ENCODE results near the gene SLC35F2.

The SLC35F2 gene

DNA sequence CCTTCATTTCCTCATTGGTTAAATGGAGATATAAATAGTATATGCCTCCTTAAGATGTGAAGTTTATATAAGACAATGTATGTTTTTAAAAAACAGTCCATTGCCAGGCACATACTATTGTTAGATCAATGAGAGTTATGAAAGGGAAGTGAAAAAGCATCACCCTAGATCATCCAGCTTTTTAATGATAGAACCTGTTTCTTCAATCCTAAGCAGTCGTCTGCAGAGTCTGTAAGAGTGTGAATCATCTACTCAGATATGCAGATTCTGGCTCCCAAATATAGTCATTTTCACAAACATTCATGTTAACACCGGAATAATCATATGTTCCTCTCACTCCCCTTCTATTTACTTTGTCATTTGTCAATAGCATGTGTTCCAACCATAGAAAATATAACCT is 81.5 kb downstream of the SLC35F2 start:
- Histone ChIP-seq H3K9me3 (ENCODE audit: control insufficient read depth, low read length) (peaks cover 2% of the 10 kb centered on the region), H3K27ac (ENCODE audit: low read length, poor library complexity, severe bottlenecking) (no peak overlapping the region), H3K4me3 (ENCODE audit: insufficient read depth in 1 of 2, low read depth in 1 of 2, low read length in 2 of 2) (no peak overlapping the region), H2BK15ac (ENCODE audit: low read depth, poor library complexity, severe bottlenecking) (no peak overlapping the region), H2BK12ac (ENCODE audit: low read length in 2 of 2) (no peak overlapping the region), H3K36me3 (ENCODE audit: control insufficient read depth in 1 of 2, insufficient read depth in 2 of 2, low read depth in 1 of 2, low read length in 2 of 2) (no peaks in the 10 kb centered on the region), H3K4ac (ENCODE audit: low read depth in 1 of 2, low read length in 2 of 2) (no peak overlapping the region), H3K79me1 (replicated peaks; ENCODE audit: low read length, poor library complexity, severe bottlenecking) (no peaks in the 10 kb centered on the region), H3K4me2 (ENCODE audit: low read length, poor library complexity, severe bottlenecking) (no peak overlapping the region), H2BK120ac (ENCODE audit: low read depth, low read length) (no peak overlapping the region), H2AK5ac (ENCODE audit: low read length, severe bottlenecking) (no peak overlapping the region), H3K18ac (ENCODE audit: low read depth in 1 of 2, low read length in 2 of 2) (no peak overlapping the region), H3K14ac (ENCODE audit: low read length in 2 of 2) (no peak overlapping the region), H3K27me3 (ENCODE audit: control insufficient read depth in 1 of 2, insufficient read depth in 1 of 2, low read length in 2 of 2) (peaks cover 0 to 6% of the 10 kb centered on the region in 2 experiments), H3K9ac (ENCODE audit: low read length) (no peak overlapping the region), H2BK5ac (ENCODE audit: low read depth, low read length, poor library complexity, severe bottlenecking) (no peak overlapping the region), H4K8ac (ENCODE audit: low read length) (no peak overlapping the region), H3K4me1 (ENCODE audit: control insufficient read depth, insufficient read depth, low read depth, low read length) (no peaks in the 10 kb centered on the region), H2AFZ (ENCODE audit: low read depth, low read length) (no peak overlapping the region), H4K91ac (ENCODE audit: low read length) (no peak overlapping the region), H3K23ac (ENCODE audit: low read length in 2 of 2) (no peak overlapping the region)
- no peak for DNase-seq
- 92% methylated on average over 2 of the region's 2 CpGs for WGBS

DNA sequence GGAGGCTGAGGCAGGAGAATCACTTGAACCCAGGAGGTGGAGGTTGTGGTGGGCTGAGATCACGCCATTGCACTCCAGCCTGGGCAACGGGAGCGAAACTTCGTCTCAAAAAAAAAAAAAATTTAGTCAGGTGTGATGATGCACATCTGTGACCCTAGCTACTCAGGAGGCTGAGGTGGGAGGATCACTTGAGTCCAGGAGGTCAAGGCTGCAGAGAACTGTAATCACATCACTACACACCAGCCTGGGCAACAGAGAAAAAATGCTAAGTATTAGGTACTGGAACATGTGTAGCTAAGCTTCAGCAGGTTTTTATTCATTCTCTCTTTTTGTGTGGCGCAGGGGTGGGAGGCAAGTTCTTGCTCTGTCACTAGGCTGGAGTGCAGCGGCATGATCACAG is 82.5 kb downstream of the SLC35F2 start:
- H3K23ac ChIP-seq (ENCODE audit: low read length in 2 of 2), result no peak overlapping the region

DNA sequence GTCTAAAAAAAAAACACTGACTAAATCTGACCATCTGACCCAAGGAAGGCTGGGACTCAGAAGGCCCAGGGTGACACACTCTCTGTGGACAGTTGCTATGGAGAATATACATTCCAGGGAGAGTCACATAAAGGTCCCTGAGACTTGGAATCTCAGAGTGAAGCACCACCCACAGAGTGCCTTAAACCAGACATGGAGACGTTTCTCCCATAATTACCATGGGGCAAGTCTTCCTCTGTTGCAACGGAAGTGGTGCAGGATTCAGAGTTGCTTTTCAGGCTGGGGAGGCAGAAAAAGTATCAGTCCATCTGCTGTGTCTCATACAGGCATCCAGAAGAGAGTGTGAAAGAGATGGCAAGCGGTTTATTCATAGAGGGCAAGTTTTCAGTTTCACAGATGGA is 88.0 kb downstream of the SLC35F2 start:
- Histone ChIP-seq H2AK5ac (ENCODE audit: low read length, severe bottlenecking) (no peak overlapping the region), H3K4me1 (ENCODE audit: control insufficient read depth, insufficient read depth, low read depth, low read length) (no peaks in the 10 kb centered on the region), H3K27ac (ENCODE audit: low read length, poor library complexity, severe bottlenecking) (no peak overlapping the region), H3K4ac (ENCODE audit: low read depth in 1 of 2, low read length in 2 of 2) (no peak overlapping the region), H2BK15ac (ENCODE audit: low read depth, poor library complexity, severe bottlenecking) (no peak overlapping the region), H2AFZ (ENCODE audit: low read depth, low read length) (no peak overlapping the region), H4K8ac (ENCODE audit: low read length) (no peak overlapping the region), H3K27me3 (ENCODE audit: control insufficient read depth in 1 of 2, insufficient read depth in 1 of 2, low read length in 2 of 2) (peaks cover 0 to 9% of the 10 kb centered on the region in 2 experiments), H3K14ac (ENCODE audit: low read length in 2 of 2) (no peak overlapping the region), H2BK5ac (ENCODE audit: low read depth, low read length, poor library complexity, severe bottlenecking) (no peak overlapping the region), H3K18ac (ENCODE audit: low read depth in 1 of 2, low read length in 2 of 2) (no peak overlapping the region), H3K36me3 (ENCODE audit: control insufficient read depth in 1 of 2, insufficient read depth in 2 of 2, low read depth in 1 of 2, low read length in 2 of 2) (no peaks in the 10 kb centered on the region), H3K4me2 (ENCODE audit: low read length, poor library complexity, severe bottlenecking) (no peak overlapping the region), H4K91ac (ENCODE audit: low read length) (no peak overlapping the region), H3K79me1 (replicated peaks; ENCODE audit: low read length, poor library complexity, severe bottlenecking) (no peaks in the 10 kb centered on the region), H2BK12ac (ENCODE audit: low read length in 2 of 2) (no peak overlapping the region), H3K23ac (ENCODE audit: low read length in 2 of 2) (no peak overlapping the region), H3K9me3 (ENCODE audit: control insufficient read depth, low read length) (no peaks in the 10 kb centered on the region), H3K4me3 (ENCODE audit: insufficient read depth in 1 of 2, low read depth in 1 of 2, low read length in 2 of 2) (no peak overlapping the region), H2BK120ac (ENCODE audit: low read depth, low read length) (no peak overlapping the region), H3K9ac (ENCODE audit: low read length) (peak overlapping the region; percentile 77)
- peak; percentile 80 for DNase-seq
- WGBS, result 57% methylated on average over 3 of the region's 3 CpGs

More for the DNA sequence above, 82.5 kb downstream of the SLC35F2 start:
- Histone ChIP-seq H3K9ac (ENCODE audit: low read length) (no peak overlapping the region), H2AFZ (ENCODE audit: low read depth, low read length) (no peak overlapping the region), H3K27ac (ENCODE audit: low read length, poor library complexity, severe bottlenecking) (no peak overlapping the region), H3K18ac (ENCODE audit: low read depth in 1 of 2, low read length in 2 of 2) (no peak overlapping the region), H4K91ac (ENCODE audit: low read length) (no peak overlapping the region), H3K4me1 (ENCODE audit: control insufficient read depth, insufficient read depth, low read depth, low read length) (no peaks in the 10 kb centered on the region), H3K79me1 (replicated peaks; ENCODE audit: low read length, poor library complexity, severe bottlenecking) (no peaks in the 10 kb centered on the region), H3K36me3 (ENCODE audit: control insufficient read depth in 1 of 2, insufficient read depth in 2 of 2, low read depth in 1 of 2, low read length in 2 of 2) (no peaks in the 10 kb centered on the region), H3K9me3 (ENCODE audit: control insufficient read depth, low read length) (peaks cover 2% of the 10 kb centered on the region), H2AK5ac (ENCODE audit: low read length, severe bottlenecking) (no peak overlapping the region), H2BK5ac (ENCODE audit: low read depth, low read length, poor library complexity, severe bottlenecking) (no peak overlapping the region), H2BK15ac (ENCODE audit: low read depth, poor library complexity, severe bottlenecking) (no peak overlapping the region), H2BK120ac (ENCODE audit: low read depth, low read length) (no peak overlapping the region), H3K4me2 (ENCODE audit: low read length, poor library complexity, severe bottlenecking) (no peak overlapping the region), H3K4me3 (ENCODE audit: insufficient read depth in 1 of 2, low read depth in 1 of 2, low read length in 2 of 2) (no peak overlapping the region), H3K14ac (ENCODE audit: low read length in 2 of 2) (no peak overlapping the region), H3K4ac (ENCODE audit: low read depth in 1 of 2, low read length in 2 of 2) (no peak overlapping the region), H2BK12ac (ENCODE audit: low read length in 2 of 2) (no peak overlapping the region), H4K8ac (ENCODE audit: low read length) (no peak overlapping the region), H3K27me3 (ENCODE audit: control insufficient read depth in 1 of 2, insufficient read depth in 1 of 2, low read length in 2 of 2) (peaks cover 0 to 6% of the 10 kb centered on the region in 2 experiments)
- DNase-seq, result no peak
- WGBS, result 89% methylated on average over 6 of the region's 6 CpGs

DNA sequence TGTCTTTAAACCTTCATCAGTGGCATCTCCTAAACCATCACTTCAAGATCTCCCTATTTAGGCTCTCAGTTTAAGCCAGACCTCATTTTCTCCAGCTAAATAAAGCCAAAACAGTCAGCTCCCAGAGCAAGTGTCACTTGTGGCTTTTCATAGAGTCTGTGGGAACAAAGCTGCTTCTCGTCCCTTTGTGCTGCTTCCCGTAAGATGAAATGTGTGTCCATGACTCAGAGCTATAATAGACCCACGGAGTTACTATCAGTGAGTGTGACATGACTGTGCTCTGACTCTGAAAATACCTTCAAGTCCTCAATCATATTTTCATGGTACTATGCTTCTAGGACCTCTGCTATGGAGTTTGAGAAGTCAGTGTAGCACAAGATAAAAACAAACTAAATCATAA is 89.4 kb downstream of the SLC35F2 start:
- peak; percentile 77 for DNase-seq
- Histone ChIP-seq H4K91ac (ENCODE audit: low read length) (no peak overlapping the region), H2AK5ac (ENCODE audit: low read length, severe bottlenecking) (no peak overlapping the region), H3K18ac (ENCODE audit: low read depth in 1 of 2, low read length in 2 of 2) (no peak overlapping the region), H3K4me1 (ENCODE audit: control insufficient read depth, insufficient read depth, low read depth, low read length) (no peaks in the 10 kb centered on the region), H3K4ac (ENCODE audit: low read depth in 1 of 2, low read length in 2 of 2) (no peak overlapping the region), H3K27me3 (ENCODE audit: control insufficient read depth in 1 of 2, insufficient read depth in 1 of 2, low read length in 2 of 2) (peaks cover 0 to 9% of the 10 kb centered on the region in 2 experiments), H3K36me3 (ENCODE audit: control insufficient read depth in 1 of 2, insufficient read depth in 2 of 2, low read depth in 1 of 2, low read length in 2 of 2) (no peaks in the 10 kb centered on the region), H3K4me2 (ENCODE audit: low read length, poor library complexity, severe bottlenecking) (no peak overlapping the region), H2BK12ac (ENCODE audit: low read length in 2 of 2) (no peak overlapping the region), H4K8ac (ENCODE audit: low read length) (no peak overlapping the region), H3K27ac (ENCODE audit: low read length, poor library complexity, severe bottlenecking) (no peak overlapping the region), H3K23ac (ENCODE audit: low read length in 2 of 2) (no peak overlapping the region), H3K9ac (ENCODE audit: low read length) (peak overlapping the region; percentile 37), H3K9me3 (ENCODE audit: control insufficient read depth, low read length) (no peaks in the 10 kb centered on the region), H2AFZ (ENCODE audit: low read depth, low read length) (no peak overlapping the region), H3K14ac (ENCODE audit: low read length in 2 of 2) (no peak overlapping the region), H3K4me3 (ENCODE audit: insufficient read depth in 1 of 2, low read depth in 1 of 2, low read length in 2 of 2) (no peak overlapping the region), H2BK15ac (ENCODE audit: low read depth, poor library complexity, severe bottlenecking) (no peak overlapping the region), H2BK5ac (ENCODE audit: low read depth, low read length, poor library complexity, severe bottlenecking) (no peak overlapping the region), H3K79me1 (replicated peaks; ENCODE audit: low read length, poor library complexity, severe bottlenecking) (no peaks in the 10 kb centered on the region), H2BK120ac (ENCODE audit: low read depth, low read length) (no peak overlapping the region)
- 8% methylated on average over 3 of the region's 3 CpGs for WGBS
